ENCODE measurements around the gene PCDH11X. TPM values are rescaled to one million over a fixed set of nuclear protein-coding genes. Genes with fewer than 3 reads are reported as not detected.
"Not testable (repeated sequence)": the region's sequence is repeated elsewhere in the genome, so short reads cannot be mapped to it uniquely, and the experiment has no call there.

Gene PCDH11X
- total RNA-seq: 0.62 TPM

GRCh38 chrX:91779135-91779534 is at the start of gene PCDH11X:
Gene PCDH11X (plus strand): TSS chrX:91779375. CDS start chrX:91835505, 56,130 bp downstream.
- DNase-seq (ENCODE audit: low spot score): not testable (repeated sequence)

GRCh38 chrX:91747446-91747845 is 31.7 kb upstream of the PCDH11X start:
- not testable (repeated sequence) for DNase-seq (ENCODE audit: low spot score)

- not testable (repeated sequence) for DNase-seq (ENCODE audit: low spot score)
Observed at GRCh38 chrX:91753022-91753421, 26.2 kb upstream of the PCDH11X start.

GRCh38 chrX:91770619-91771488 is 8.3 kb upstream of the PCDH11X start:
- not testable (repeated sequence) for DNase-seq (ENCODE audit: low spot score)

GRCh38 chrX:91773943-91774342 is 5.2 kb upstream of the PCDH11X start:
- not testable (repeated sequence) for DNase-seq (ENCODE audit: low spot score)

- not testable (repeated sequence) for DNase-seq (ENCODE audit: low spot score)
Observed at GRCh38 chrX:91780008-91780407, 833 bp downstream of the PCDH11X start.

GRCh38 chrX:91780698-91781097 is 1.5 kb downstream of the PCDH11X start:
- DNase-seq (ENCODE audit: low spot score): not testable (repeated sequence)

GRCh38 chrX:91781553-91782298 is 2.6 kb downstream of the PCDH11X start:
- DNase-seq (ENCODE audit: low spot score): not testable (repeated sequence)

- DNase-seq (ENCODE audit: low spot score): not testable (repeated sequence)
Observed at GRCh38 chrX:91782825-91783224, 3.6 kb downstream of the PCDH11X start.

- DNase-seq (ENCODE audit: low spot score): not testable (repeated sequence)
Observed at GRCh38 chrX:91817537-91817936, 38.4 kb downstream of the PCDH11X start.

GRCh38 chrX:91825321-91825720 is 46.1 kb downstream of the PCDH11X start:
- not testable (repeated sequence) for DNase-seq (ENCODE audit: low spot score)

All from ureter (tissue), 1 donor.